ENCODE results near the gene TMEM132C. TPM values are rescaled to one million over a fixed set of nuclear protein-coding genes. Genes with fewer than 3 reads are reported as not detected.

The TMEM132C gene
- polyA plus RNA-seq, 1 experiment, result not detected

GRCh38 chr12:128611736-128612135 lies 344.8 kb downstream of the TMEM132C start:
- Histone ChIP-seq H3K4me3 (ENCODE audit: low read depth, low read length) (no peak overlapping the region), H3K9me3 (ENCODE audit: control insufficient read depth, insufficient read depth, low read length) (peaks cover 68% of the 10 kb centered on the region), H3K27me3 (ENCODE audit: control insufficient read depth, insufficient read depth, low read length) (no peaks in the 10 kb centered on the region), H3K27ac (ENCODE audit: low read depth, low read length) (no peak overlapping the region)
- POLR2A ChIA-PET, result no interaction called here
- no peak for TF ChIP-seq CTCF (IDR thresholded peaks at IDR 0.05; ENCODE audit: low read depth, low read length)
- DNase-seq (ENCODE audit: low read depth, low spot score), result no peak
- CTCF ChIA-PET, result no interaction called here

- H3K9me3 ChIP-seq (ENCODE audit: control insufficient read depth, insufficient read depth, low read length), result peaks cover 67% of the 10 kb centered on the region
- ChIA-PET CTCF (no interaction called here), POLR2A (no interaction called here)
- no peak overlapping the region for H3K27ac ChIP-seq (ENCODE audit: low read depth, low read length)
- no peaks in the 10 kb centered on the region for H3K27me3 ChIP-seq (ENCODE audit: control insufficient read depth, insufficient read depth, low read length)
- TF ChIP-seq CTCF (IDR thresholded peaks at IDR 0.05; ENCODE audit: low read depth, low read length), result no peak
- no peak overlapping the region for H3K4me3 ChIP-seq (ENCODE audit: low read depth, low read length)
- no peak for DNase-seq (ENCODE audit: low read depth, low spot score)
Measured at GRCh38 chr12:128612150-128612850, 345.3 kb downstream of the TMEM132C start.

DNA sequence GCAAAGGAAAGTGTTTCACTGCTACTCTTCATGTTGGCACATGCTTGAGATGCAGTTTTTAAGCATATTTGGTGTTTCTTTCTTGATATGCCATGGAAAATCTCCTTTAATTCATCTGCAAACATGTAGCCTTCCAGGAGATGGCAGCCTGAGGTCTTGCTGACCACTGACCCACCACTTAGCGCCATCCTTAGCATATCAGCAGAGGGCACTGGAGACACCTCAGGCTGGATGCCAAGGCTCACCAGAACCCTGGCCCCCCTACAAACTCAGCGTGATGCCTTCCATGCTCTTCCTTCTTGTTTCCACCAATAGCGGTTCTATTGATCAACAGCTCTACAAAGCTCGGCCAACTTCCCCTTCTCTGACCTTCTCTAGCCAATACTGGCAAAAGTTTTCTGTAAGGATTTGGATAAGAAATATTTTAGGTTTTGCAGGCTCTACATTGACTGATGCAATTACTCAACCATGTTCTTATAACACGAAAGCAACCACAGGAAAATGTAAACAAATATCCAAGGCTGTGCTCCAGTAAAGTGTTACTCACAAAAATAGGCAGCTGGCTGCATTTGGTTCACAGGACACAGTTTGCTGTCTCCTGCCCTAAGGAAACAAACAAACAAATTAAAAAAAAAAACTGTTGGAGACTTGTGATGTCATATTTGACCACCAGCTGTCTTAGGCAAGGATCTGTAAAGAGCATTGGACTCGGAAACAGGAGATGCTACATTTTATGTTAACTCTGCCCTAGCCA lies 347.0 kb downstream of the TMEM132C start:
- ChIA-PET POLR2A (no interaction called here), CTCF (no interaction called here)
- peaks cover 62% of the 10 kb centered on the region for H3K9me3 ChIP-seq (ENCODE audit: control insufficient read depth, insufficient read depth, low read length)
- no peak for DNase-seq (ENCODE audit: low read depth, low spot score)
- H3K4me3 ChIP-seq (ENCODE audit: low read depth, low read length), result no peak overlapping the region
- TF ChIP-seq CTCF (IDR thresholded peaks at IDR 0.05; ENCODE audit: low read depth, low read length), result no peak
- no peak overlapping the region for H3K27ac ChIP-seq (ENCODE audit: low read depth, low read length)
- H3K27me3 ChIP-seq (ENCODE audit: control insufficient read depth, insufficient read depth, low read length), result no peaks in the 10 kb centered on the region

GRCh38 chr12:128617304-128617833 lies 350.4 kb downstream of the TMEM132C start:
- no peak for TF ChIP-seq CTCF (IDR thresholded peaks at IDR 0.05; ENCODE audit: low read depth, low read length)
- Histone ChIP-seq H3K27me3 (ENCODE audit: control insufficient read depth, insufficient read depth, low read length) (no peaks in the 10 kb centered on the region), H3K4me3 (ENCODE audit: low read depth, low read length) (no peak overlapping the region), H3K9me3 (ENCODE audit: control insufficient read depth, insufficient read depth, low read length) (peaks cover 65% of the 10 kb centered on the region), H3K27ac (ENCODE audit: low read depth, low read length) (no peak overlapping the region)
- no peak for DNase-seq (ENCODE audit: low read depth, low spot score)
- ChIA-PET CTCF (no interaction called here), POLR2A (no interaction called here)

DNA sequence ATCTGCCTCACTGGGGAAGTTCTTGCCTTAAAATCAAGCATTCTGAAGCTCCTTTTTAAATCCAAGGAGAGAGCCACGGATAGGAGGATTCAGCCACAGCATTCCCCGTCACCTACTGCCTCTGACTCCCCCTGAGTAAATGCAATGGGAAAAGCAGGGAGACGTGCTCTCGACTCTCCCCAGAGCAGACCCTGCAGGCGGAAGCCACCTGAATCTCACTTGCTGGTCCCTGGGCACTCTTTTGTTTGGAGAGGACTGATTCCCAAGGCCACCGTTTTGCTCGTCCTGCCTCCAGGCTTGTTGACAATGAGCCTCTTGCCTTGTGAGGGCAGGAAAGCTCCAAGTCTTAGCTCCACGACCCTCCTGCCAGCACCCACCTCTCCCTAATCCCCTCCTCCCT lies 352.3 kb downstream of the TMEM132C start:
- no peak overlapping the region for H3K4me3 ChIP-seq (ENCODE audit: low read depth, low read length)
- POLR2A ChIA-PET, result no interaction called here
- H3K27me3 ChIP-seq (ENCODE audit: control insufficient read depth, insufficient read depth, low read length), result no peaks in the 10 kb centered on the region
- H3K9me3 ChIP-seq (ENCODE audit: control insufficient read depth, insufficient read depth, low read length), result peaks cover 51% of the 10 kb centered on the region
- CTCF ChIA-PET, result no interaction called here
- TF ChIP-seq CTCF (IDR thresholded peaks at IDR 0.05; ENCODE audit: low read depth, low read length), result no peak
- H3K27ac ChIP-seq (ENCODE audit: low read depth, low read length), result no peak overlapping the region
- DNase-seq (ENCODE audit: low read depth, low spot score), result no peak

All from AG04450 (cell line).